PC-3 (cell line): ENCODE results near the gene ASCC2. TPM values are rescaled to one million over a fixed set of nuclear protein-coding genes. Genes with fewer than 3 reads are reported as not detected.

ENCODE experiments used
- ATAC-seq: fragments of 200-7000 bp; cut with Tn5 transposase; 2 replicates; pipeline ENCODE4 v1.9.1; 2020; ENCODE audit warnings: mild to moderate bottlenecking, moderate library complexity
- BruUV-seq: library from RNA; stranded (reverse); fragments of 400-500 nt; replicated peaks from 2 replicates; lab custom pipeline; 2021; lab: Mats Ljungman, UMichigan
- CTCF ChIA-PET: fragments of 300-600 bp; sonication (Branson Sonifier 250); formaldehyde crosslinking; loops from one replicate; lab custom pipeline; 2022; ENCODE audit warnings: antibody characterized with exemption; lab: Charles Lee
- POLR2A ChIA-PET: fragments of 300-600 bp; sonication (Branson Sonifier 250); formaldehyde crosslinking; loops from one replicate; lab custom pipeline; 2022; ENCODE audit warnings: antibody characterized with exemption; ENCODE audit not compliant: unreplicated experiment; lab: Charles Lee
- DNase-seq: peaks from one replicate; pipeline ENCODE4 v3.0.0-alpha.2; 2015
- H2AFZ ChIP-seq: fragments of 300-600 bp; sonication (generic); 2 replicates; pipeline ENCODE4 v1.6.0; 2016; ENCODE audit warnings: antibody characterized with exemption, low read length
- H3F3A ChIP-seq: fragments of 300-600 bp; sonication (generic); one replicate; pipeline ENCODE4 v1.6.0; 2017; ENCODE audit warnings: antibody characterized with exemption, low read length, control low read depth, mild to moderate bottlenecking; ENCODE audit not compliant: unreplicated experiment
- H3K27ac ChIP-seq: fragments of 300-600 bp; sonication (generic); 2 replicates; pipeline ENCODE4 v1.5.1; 2016; ENCODE audit warnings: mild to moderate bottlenecking, low read length
- H3K27me3 ChIP-seq: fragments of 300-600 bp; sonication (generic); 2 replicates; pipeline ENCODE4 v1.6.1; 2016; ENCODE audit warnings: low read length, mixed read lengths
- H3K36me3 ChIP-seq: fragments of 300-600 bp; sonication (generic); 2 replicates; pipeline ENCODE4 v1.6.1; 2016; ENCODE audit warnings: low read depth, mixed run types, low read length, mixed read lengths
- H3K4me1 ChIP-seq: fragments of 300-600 bp; sonication (generic); 2 replicates; pipeline ENCODE4 v1.5.1; 2016; ENCODE audit warnings: low read length; ENCODE audit not compliant: insufficient read depth
- H3K4me2 ChIP-seq: fragments of 300-600 bp; sonication (generic); 2 replicates; pipeline ENCODE4 v1.6.0; 2016; ENCODE audit warnings: low read length
- H3K4me3 ChIP-seq: fragments of 300-600 bp; sonication (generic); 2 replicates; pipeline ENCODE4 v1.5.1; 2016; ENCODE audit warnings: mild to moderate bottlenecking, low read length, mixed read lengths
- H3K79me2 ChIP-seq: fragments of 300-600 bp; sonication (generic); 2 replicates; pipeline ENCODE4 v1.6.1; 2017; ENCODE audit warnings: low read length, mixed read lengths
- H3K9ac ChIP-seq: fragments of 300-600 bp; sonication (generic); 2 replicates; pipeline ENCODE4 v1.6.0; 2016; ENCODE audit warnings: mild to moderate bottlenecking, low read length
- H3K9me2 ChIP-seq: fragments of 300-600 bp; sonication (generic); replicated peaks from 2 replicates; pipeline ENCODE4 v1.6.1; 2016; ENCODE audit warnings: mixed run types, low read length, mixed read lengths
- H3K9me3 ChIP-seq: fragments of 300-600 bp; sonication (generic); 2 replicates; pipeline ENCODE4 v1.6.1; 2016; ENCODE audit warnings: low read length, mixed read lengths
- H4K20me1 ChIP-seq: fragments of 300-600 bp; sonication (generic); 2 replicates; pipeline ENCODE4 v1.6.1; 2016; ENCODE audit warnings: low read length, mixed read lengths
- CTCF ChIP-seq: fragments of 300-600 bp; sonication (generic); conservative IDR thresholded peaks from 2 replicates; pipeline ENCODE4 v1.5.1; 2017; ENCODE audit warnings: antibody characterized with exemption, low read depth, mild to moderate bottlenecking, low read length
- EZH2 ChIP-seq: fragments of 300-600 bp; sonication (generic); IDR thresholded peaks from one replicate; pipeline ENCODE4 v1.6.1; 2017; ENCODE audit warnings: antibody characterized with exemption, mild to moderate bottlenecking, low read length; ENCODE audit not compliant: unreplicated experiment
- EZH2phosphoT487 ChIP-seq: fragments of 300-600 bp; sonication (generic); IDR thresholded peaks from 2 replicates; pipeline ENCODE4 v1.6.1; 2018; ENCODE audit warnings: mild to moderate bottlenecking, antibody characterized with exemption, low read length, borderline replicate concordance
- intact Hi-C: fragments of 100-400 bp; cut with micrococcal nuclease; formaldehyde crosslinking; loops from 2 replicates; pipeline ENCODE4 v1.9.0; 2023
- total RNA-seq: library from RNA; depleted of rRNA; stranded (reverse); fragments of >200 nt; gene quantifications from 2 replicates; pipeline ENCODE4 v1.2.3, GENCODE V29; 2014

Gene ASCC2
- total RNA-seq, 1 experiment from 2014 or later = 37.0 TPM

DNA sequence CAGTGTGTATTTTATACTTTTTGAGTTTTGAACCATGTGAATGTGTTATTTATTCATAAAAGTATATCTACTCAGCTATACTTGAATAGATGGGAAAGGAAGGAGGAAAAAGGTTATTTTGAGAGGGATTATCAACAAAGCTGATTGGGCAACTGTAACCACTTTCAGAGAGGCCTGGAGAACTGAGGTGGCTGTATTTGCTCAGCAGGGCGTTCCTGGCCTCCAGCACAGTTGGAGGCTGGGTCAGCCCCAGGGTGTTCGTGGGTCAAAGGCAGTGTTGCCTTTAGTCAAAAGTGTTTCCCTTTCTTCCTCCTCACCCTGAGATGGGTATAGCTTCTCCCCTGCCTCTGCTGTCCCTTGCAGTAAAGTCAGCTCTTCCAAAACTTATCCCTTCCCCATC is 26.7 kb downstream of the ASCC2 start:
- H3K9me2 ChIP-seq = no peaks in the 10 kb centered on the region
- DNase-seq (peak; percentile 37), ATAC-seq (peak; percentile 33; the same call in 1 of the 2 replicates)
- H4K20me1 ChIP-seq = no peaks in the 10 kb centered on the region
- H3K4me2 ChIP-seq = peak overlapping the region; percentile 22; the same call in 1 of the 2 replicates
- no TSS peak for BruUV-seq
- H3K4me3 ChIP-seq = no peak overlapping the region
- no peak overlapping the region for H3K27ac ChIP-seq
- no peak overlapping the region for H3K9ac ChIP-seq
- peaks cover 13% of the 10 kb centered on the region; the same call in 1 of the 2 replicates for H3K36me3 ChIP-seq
- no peak for TF ChIP-seq EZH2phosphoT487
- TF ChIP-seq CTCF = no peak
- H3K4me1 ChIP-seq = peaks cover 29% of the 10 kb centered on the region
- H3K9me3 ChIP-seq = no peaks in the 10 kb centered on the region
- ChIA-PET CTCF (no interaction called here), POLR2A (interaction anchor here (0.6 kb wide), 1 partner anchor 194 kb away, joined by 5 read pairs; no protein-coding TSS in a partner anchor)
- no peak overlapping the region for H2AFZ ChIP-seq
- H3K79me2 ChIP-seq = no peaks in the 10 kb centered on the region
- no peaks in the 10 kb centered on the region for H3F3A ChIP-seq
- H3K27me3 ChIP-seq = no peaks in the 10 kb centered on the region
- intact Hi-C loops = no loop called here

DNA sequence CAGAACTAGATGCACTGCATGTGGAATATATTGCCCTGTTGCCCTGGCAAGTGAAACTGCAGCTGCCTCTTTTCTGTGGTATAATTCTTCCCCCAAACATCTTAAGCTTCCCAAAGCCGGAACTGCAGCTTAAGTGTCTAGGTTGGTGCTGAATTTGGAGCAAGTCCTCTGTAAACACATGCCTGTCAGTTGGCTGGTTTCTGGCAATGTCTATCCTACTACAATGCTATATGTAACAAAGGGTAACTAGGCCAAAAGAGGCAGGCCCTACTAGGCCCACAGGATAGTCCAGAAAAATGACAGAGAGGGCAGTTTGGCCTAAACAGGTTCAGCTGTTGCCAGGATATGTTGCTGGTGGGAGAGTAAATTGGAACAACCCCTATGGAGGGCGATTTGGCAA is 27.9 kb downstream of the ASCC2 start:
- Histone ChIP-seq H4K20me1 (no peaks in the 10 kb centered on the region), H3K4me3 (no peak overlapping the region), H3K4me1 (peaks cover 29% of the 10 kb centered on the region), H3K9me2 (no peaks in the 10 kb centered on the region), H3K27me3 (no peaks in the 10 kb centered on the region), H3K9ac (no peak overlapping the region), H3F3A (no peaks in the 10 kb centered on the region), H3K36me3 (peaks cover 13% of the 10 kb centered on the region; the same call in 1 of the 2 replicates), H3K9me3 (no peaks in the 10 kb centered on the region), H3K4me2 (no peak overlapping the region), H3K27ac (no peak overlapping the region), H2AFZ (no peak overlapping the region), H3K79me2 (no peaks in the 10 kb centered on the region)
- intact Hi-C loops = no loop called here
- TF ChIP-seq EZH2 (no peak), CTCF (no peak), EZH2phosphoT487 (no peak)
- no peak for DNase-seq
- ChIA-PET CTCF (no interaction called here), POLR2A (no interaction called here)
- no TSS peak for BruUV-seq
- no peak for ATAC-seq

DNA sequence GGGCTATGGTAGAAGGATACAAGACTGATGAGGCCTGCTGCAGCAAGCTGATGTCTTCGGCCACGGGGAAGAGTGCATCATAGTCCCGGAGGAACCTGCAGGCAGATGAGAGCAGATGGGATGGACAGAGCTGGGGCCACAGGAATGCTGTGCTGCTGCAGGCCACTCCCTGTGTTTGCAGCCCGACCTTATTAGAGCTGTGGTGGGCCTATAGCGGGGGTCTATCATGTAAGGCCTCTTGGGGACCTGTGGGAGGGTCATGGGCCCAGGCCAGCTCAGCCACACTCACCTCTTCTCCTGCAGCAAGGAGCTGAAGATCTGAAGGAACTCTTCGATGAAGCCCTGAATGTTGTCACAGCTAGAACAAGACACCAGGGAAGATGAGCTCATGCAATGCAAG is 31.9 kb downstream of the ASCC2 start:
- ChIA-PET CTCF (no interaction called here), POLR2A (no interaction called here)
- no peak for TF ChIP-seq CTCF
- intact Hi-C loops = no loop called here
- no peaks in the 10 kb centered on the region for H3K9me2 ChIP-seq
- H3F3A ChIP-seq = no peaks in the 10 kb centered on the region
- DNase-seq = no peak
- BruUV-seq = no TSS peak
- H3K4me1 ChIP-seq = peaks cover 3% of the 10 kb centered on the region; the same call in 1 of the 2 replicates
- H3K27ac ChIP-seq = no peak overlapping the region
- no peak for ATAC-seq
- no peak overlapping the region for H3K9ac ChIP-seq
- no peak overlapping the region for H2AFZ ChIP-seq
- peaks cover 13% of the 10 kb centered on the region; the same call in 1 of the 2 replicates for H3K36me3 ChIP-seq
- H3K9me3 ChIP-seq = no peaks in the 10 kb centered on the region
- H4K20me1 ChIP-seq = no peaks in the 10 kb centered on the region
- no peaks in the 10 kb centered on the region for H3K79me2 ChIP-seq
- H3K4me2 ChIP-seq = no peak overlapping the region
- H3K4me3 ChIP-seq = no peak overlapping the region
- no peaks in the 10 kb centered on the region for H3K27me3 ChIP-seq
